ENCODE results near the gene SLC12A8. TPM values are rescaled to one million over a fixed set of nuclear protein-coding genes. Genes with fewer than 3 reads are reported as not detected.

SLC12A8 gene
- total and polyA plus RNA-seq, 2 experiments from 2014 or later, result 6.9 to 15.9 TPM

DNA sequence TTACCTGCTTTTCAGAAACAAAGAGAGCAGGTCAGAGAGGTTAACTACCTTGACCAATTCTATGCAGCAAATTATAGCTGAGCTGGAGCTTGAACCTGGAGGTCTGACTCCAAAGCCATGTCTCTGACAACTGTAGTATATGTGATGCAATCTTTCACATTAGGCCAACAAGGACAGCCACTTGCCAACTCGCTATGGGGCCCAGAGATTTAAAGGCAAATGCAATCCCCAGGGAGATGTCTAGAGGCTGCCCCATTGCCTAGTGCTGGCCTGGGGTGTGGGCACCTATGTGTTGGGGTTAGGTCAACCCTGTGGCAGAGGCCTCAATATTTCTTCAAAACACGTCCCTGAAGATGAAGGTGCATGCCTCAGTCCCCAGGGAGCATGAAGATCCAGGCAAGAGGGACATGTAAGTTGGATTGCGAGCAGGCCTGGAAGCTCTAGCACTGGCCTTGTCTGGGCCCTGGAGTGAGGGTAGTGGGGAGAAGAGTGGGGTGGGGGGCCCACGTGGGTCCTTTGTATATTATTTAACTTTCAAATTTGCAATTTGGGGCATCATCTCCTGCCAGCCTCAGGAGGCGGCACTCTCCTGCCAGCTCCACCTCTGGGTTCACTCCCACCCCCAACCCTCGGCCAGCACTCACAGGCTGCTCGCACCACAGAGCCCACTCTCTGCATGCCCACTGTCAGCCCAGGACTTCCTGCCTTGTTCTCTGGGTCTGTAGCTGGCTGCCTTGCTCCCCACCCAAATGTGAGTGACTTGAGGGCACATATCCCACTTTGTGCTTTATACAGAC lies 64.3 kb downstream of the SLC12A8 start:
- Histone ChIP-seq H3K27ac (ENCODE audit: low read depth) (0 out of 2 replicates have a peak overlapping the region, but pooled peaks have one; percentile 3), H3K4me1 (ENCODE audit: insufficient read depth) (peaks cover 19% of the 10 kb centered on the region), H3K4me2 (no peak overlapping the region), H3K36me3 (ENCODE audit: insufficient read depth) (0 out of 2 replicates have a peak, but pooled peaks cover 3% of the 10 kb centered on the region), H3K27me3 (ENCODE audit: insufficient read depth) (no peaks in the 10 kb centered on the region), H3K9me2 (ENCODE audit: insufficient read depth) (no peaks in the 10 kb centered on the region), H4K20me1 (replicated peaks; ENCODE audit: insufficient read depth) (no peaks in the 10 kb centered on the region), H2AFZ (no peak overlapping the region), H3F3A (replicated peaks; ENCODE audit: low read depth) (peaks cover 3% of the 10 kb centered on the region; the same call in 1 of the 2 replicates), H3K4me3 (no peak overlapping the region), H3K79me2 (replicated peaks; ENCODE audit: insufficient read depth) (no peaks in the 10 kb centered on the region)
- ATAC-seq (no peak), DNase-seq (ENCODE audit: low spot score) (no peak)
- TF ChIP-seq JUNB (IDR thresholded peaks at IDR 0.05; ENCODE audit: unreplicated experiment), result no peak
- TF ChIP-seq, protein P1, sequence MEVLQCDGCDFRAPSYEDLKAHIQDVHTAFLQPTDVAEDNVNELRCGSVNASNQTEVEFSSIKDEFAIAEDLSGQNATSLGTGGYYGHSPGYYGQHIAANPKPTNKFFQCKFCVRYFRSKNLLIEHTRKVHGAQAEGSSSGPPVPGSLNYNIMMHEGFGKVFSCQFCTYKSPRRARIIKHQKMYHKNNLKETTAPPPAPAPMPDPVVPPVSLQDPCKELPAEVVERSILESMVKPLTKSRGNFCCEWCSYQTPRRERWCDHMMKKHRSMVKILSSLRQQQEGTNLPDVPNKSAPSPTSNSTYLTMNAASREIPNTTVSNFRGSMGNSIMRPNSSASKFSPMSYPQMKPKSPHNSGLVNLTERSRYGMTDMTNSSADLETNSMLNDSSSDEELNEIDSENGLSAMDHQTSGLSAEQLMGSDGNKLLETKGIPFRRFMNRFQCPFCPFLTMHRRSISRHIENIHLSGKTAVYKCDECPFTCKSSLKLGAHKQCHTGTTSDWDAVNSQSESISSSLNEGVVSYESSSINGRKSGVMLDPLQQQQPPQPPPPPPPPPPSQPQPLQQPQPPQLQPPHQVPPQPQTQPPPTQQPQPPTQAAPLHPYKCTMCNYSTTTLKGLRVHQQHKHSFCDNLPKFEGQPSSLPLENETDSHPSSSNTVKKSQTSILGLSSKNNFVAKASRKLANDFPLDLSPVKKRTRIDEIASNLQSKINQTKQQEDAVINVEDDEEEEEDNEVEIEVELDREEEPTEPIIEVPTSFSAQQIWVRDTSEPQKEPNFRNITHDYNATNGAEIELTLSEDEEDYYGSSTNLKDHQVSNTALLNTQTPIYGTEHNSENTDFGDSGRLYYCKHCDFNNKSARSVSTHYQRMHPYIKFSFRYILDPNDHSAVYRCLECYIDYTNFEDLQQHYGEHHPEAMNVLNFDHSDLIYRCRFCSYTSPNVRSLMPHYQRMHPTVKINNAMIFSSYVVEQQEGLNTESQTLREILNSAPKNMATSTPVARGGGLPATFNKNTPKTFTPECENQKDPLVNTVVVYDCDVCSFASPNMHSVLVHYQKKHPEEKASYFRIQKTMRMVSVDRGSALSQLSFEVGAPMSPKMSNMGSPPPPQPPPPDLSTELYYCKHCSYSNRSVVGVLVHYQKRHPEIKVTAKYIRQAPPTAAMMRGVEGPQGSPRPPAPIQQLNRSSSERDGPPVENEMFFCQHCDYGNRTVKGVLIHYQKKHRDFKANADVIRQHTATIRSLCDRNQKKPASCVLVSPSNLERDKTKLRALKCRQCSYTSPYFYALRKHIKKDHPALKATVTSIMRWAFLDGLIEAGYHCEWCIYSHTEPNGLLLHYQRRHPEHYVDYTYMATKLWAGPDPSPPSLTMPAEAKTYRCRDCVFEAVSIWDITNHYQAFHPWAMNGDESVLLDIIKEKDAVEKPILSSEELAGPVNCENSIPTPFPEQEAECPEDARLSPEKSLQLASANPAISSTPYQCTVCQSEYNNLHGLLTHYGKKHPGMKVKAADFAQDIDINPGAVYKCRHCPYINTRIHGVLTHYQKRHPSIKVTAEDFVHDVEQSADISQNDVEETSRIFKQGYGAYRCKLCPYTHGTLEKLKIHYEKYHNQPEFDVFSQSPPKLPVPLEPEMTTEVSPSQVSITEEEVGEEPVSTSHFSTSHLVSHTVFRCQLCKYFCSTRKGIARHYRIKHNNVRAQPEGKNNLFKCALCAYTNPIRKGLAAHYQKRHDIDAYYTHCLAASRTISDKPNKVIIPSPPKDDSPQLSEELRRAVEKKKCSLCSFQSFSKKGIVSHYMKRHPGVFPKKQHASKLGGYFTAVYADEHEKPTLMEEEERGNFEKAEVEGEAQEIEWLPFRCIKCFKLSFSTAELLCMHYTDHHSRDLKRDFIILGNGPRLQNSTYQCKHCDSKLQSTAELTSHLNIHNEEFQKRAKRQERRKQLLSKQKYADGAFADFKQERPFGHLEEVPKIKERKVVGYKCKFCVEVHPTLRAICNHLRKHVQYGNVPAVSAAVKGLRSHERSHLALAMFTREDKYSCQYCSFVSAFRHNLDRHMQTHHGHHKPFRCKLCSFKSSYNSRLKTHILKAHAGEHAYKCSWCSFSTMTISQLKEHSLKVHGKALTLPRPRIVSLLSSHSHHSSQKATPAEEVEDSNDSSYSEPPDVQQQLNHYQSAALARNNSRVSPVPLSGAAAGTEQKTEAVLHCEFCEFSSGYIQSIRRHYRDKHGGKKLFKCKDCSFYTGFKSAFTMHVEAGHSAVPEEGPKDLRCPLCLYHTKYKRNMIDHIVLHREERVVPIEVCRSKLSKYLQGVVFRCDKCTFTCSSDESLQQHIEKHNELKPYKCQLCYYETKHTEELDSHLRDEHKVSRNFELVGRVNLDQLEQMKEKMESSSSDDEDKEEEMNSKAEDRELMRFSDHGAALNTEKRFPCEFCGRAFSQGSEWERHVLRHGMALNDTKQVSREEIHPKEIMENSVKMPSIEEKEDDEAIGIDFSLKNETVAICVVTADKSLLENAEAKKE (CRISPR knock-in tag; IDR thresholded peaks at IDR 0.05), result no peak
- no peak for TF ChIP-seq NANOG (IDR thresholded peaks at IDR 0.05; ENCODE audit: borderline replicate concordance)
- TF ChIP-seq ZNF114 (CRISPR knock-in tag; IDR thresholded peaks at IDR 0.05), result no peak
- TF ChIP-seq, protein P2, sequence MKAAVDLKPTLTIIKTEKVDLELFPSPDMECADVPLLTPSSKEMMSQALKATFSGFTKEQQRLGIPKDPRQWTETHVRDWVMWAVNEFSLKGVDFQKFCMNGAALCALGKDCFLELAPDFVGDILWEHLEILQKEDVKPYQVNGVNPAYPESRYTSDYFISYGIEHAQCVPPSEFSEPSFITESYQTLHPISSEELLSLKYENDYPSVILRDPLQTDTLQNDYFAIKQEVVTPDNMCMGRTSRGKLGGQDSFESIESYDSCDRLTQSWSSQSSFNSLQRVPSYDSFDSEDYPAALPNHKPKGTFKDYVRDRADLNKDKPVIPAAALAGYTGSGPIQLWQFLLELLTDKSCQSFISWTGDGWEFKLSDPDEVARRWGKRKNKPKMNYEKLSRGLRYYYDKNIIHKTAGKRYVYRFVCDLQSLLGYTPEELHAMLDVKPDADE (IDR thresholded peaks at IDR 0.05), result no peak
- no peak for TF ChIP-seq EZH2 (IDR thresholded peaks at IDR 0.05; ENCODE audit: low read depth, unreplicated experiment)
- Mint-ChIP-seq H3K4me1 (peaks cover 28% of the 10 kb centered on the region), H3K36me3 (ENCODE audit: low read depth) (no peaks in the 10 kb centered on the region), H3K4me3 (no peak overlapping the region), H3K27ac (no peak overlapping the region), H3K9me3 (no peaks in the 10 kb centered on the region), H3K27me3 (ENCODE audit: insufficient read depth, low read depth, poor library complexity) (peaks cover 9% of the 10 kb centered on the region)
